Endothelial cell of umbilical vein (primary cell): ENCODE measurements around the gene NR1H4. TPM values are rescaled to one million over a fixed set of nuclear protein-coding genes. Genes with fewer than 3 reads are reported as not detected.

Experiments used
- BruUV-seq: library from RNA; stranded (reverse); fragments of 400-500 nt; replicated peaks from 2 replicates; lab custom pipeline; 2021; lab: Mats Ljungman, UMichigan
- CTCF ChIA-PET: fragments of 300-600, 350-600 bp; sonication (Branson Sonifier 250); formaldehyde crosslinking; loops from one replicate; lab custom pipeline; 2021; ENCODE audit warnings: antibody characterized with exemption, inconsistent platforms; lab: Charles Lee
- POLR2A ChIA-PET: fragments of 300-600, 350-600 bp; sonication (Branson Sonifier 250); formaldehyde crosslinking; loops from one replicate; lab custom pipeline; 2021; ENCODE audit warnings: antibody characterized with exemption, inconsistent platforms; lab: Charles Lee
- DNase-seq: peaks from one replicate; pipeline ENCODE4 v3.0.0-alpha.2; 2011; ENCODE audit warnings: low read depth, low spot score
- FAIRE-seq: peaks from 2 replicates; lab custom pipeline; 2011; peaks lifted over from hg19 to GRCh38; lab: Jason Lieb, UNC
- H2AFZ ChIP-seq: 2 replicates; pipeline ENCODE4 v1.6.0; 2012; ENCODE audit warnings: low read depth, low read length, control low read depth, inconsistent platforms
- H3K27ac ChIP-seq: 2 replicates; pipeline ENCODE4 v1.5.1; 2011; ENCODE audit warnings: low read depth, mild to moderate bottlenecking, control low read depth, low read length, moderate library complexity; ENCODE audit not compliant: insufficient read depth
- H3K27me3 ChIP-seq, 2 experiments: 2 replicates each; pipeline versions ENCODE4 v1.6.0 to v1.6.1; 2011; ENCODE audit warnings: low read length in 2 of 2, mixed read lengths in 1 of 2; ENCODE audit not compliant: control insufficient read depth in 2 of 2, insufficient read depth in 2 of 2
- H3K36me3 ChIP-seq, 2 experiments: 2 replicates in 1 of 2; 3 replicates in 1 of 2; pipeline ENCODE4 v1.5.1; 2011; ENCODE audit warnings: low read length in 2 of 2, mild to moderate bottlenecking in 1 of 2, moderate library complexity in 1 of 2; ENCODE audit not compliant: control insufficient read depth in 2 of 2, insufficient read depth in 2 of 2; ENCODE audit errors: extremely low read depth in 1 of 2
- H3K4me1 ChIP-seq: 3 replicates; pipeline ENCODE4 v1.5.1; 2011; ENCODE audit warnings: mild to moderate bottlenecking, low read length; ENCODE audit not compliant: control insufficient read depth, insufficient read depth; ENCODE audit errors: extremely low read depth
- H3K4me2 ChIP-seq: 2 replicates; pipeline ENCODE4 v1.6.1; 2011; ENCODE audit warnings: low read length, control low read depth, mixed read lengths; ENCODE audit not compliant: insufficient read depth
- H3K4me3 ChIP-seq, 3 experiments: fragments of 200-600 bp in 1 of 3; sonication (generic), shearing (Covaris generic) in 1 of 3; replicated peaks in 1 of 3; 2 replicates each; pipeline ENCODE4 v1.5.1; 2011 to 2016; ENCODE audit warnings: control low read depth in 3 of 3, low read length in 3 of 3, mild to moderate bottlenecking in 2 of 3, inconsistent platforms in 1 of 3, low read depth in 1 of 3, moderate library complexity in 1 of 3; ENCODE audit not compliant: insufficient read depth in 1 of 3
- H3K79me2 ChIP-seq: 2 replicates; pipeline ENCODE4 v1.6.0; 2012; ENCODE audit warnings: low read length, inconsistent platforms; ENCODE audit not compliant: control insufficient read depth, insufficient read depth
- H3K9ac ChIP-seq: replicated peaks from 2 replicates; pipeline ENCODE3; 2011; ENCODE audit warnings: low read length, control low read depth; ENCODE audit not compliant: insufficient read depth; ENCODE audit errors: extremely low read depth
- H3K9me1 ChIP-seq: replicated peaks from 3 replicates; pipeline ENCODE4 v1.6.0; 2011; ENCODE audit warnings: mild to moderate bottlenecking, low read length; ENCODE audit not compliant: control insufficient read depth, insufficient read depth; ENCODE audit errors: extremely low read depth
- H3K9me3 ChIP-seq: replicated peaks from 2 replicates; pipeline ENCODE4 v1.5.1; 2012; ENCODE audit warnings: low read length, inconsistent platforms; ENCODE audit not compliant: control insufficient read depth, insufficient read depth
- H4K20me1 ChIP-seq: replicated peaks from 2 replicates; pipeline ENCODE3; 2011; ENCODE audit warnings: mild to moderate bottlenecking, low read length; ENCODE audit not compliant: control insufficient read depth, insufficient read depth; ENCODE audit errors: extremely low read depth
- CTCF ChIP-seq, 2 donors: IDR thresholded peaks; 1 replicate in 1 of 2; 2 replicates in 1 of 2; pipeline ENCODE4 v1.5.1; 2011; ENCODE audit warnings: low read length in 2 of 2, mild to moderate bottlenecking in 2 of 2, moderate library complexity in 2 of 2, control low read depth in 1 of 2, inconsistent platforms in 1 of 2, low read depth in 1 of 2; ENCODE audit not compliant: insufficient read depth in 1 of 2; ENCODE audit errors: extremely low read depth in 1 of 2
- EZH2 ChIP-seq: IDR thresholded peaks from 2 replicates; pipeline ENCODE4 v1.6.1; 2012; ENCODE audit warnings: borderline replicate concordance, low read depth, mild to moderate bottlenecking, moderate library complexity, low read length, inconsistent platforms; ENCODE audit not compliant: severe bottlenecking
- FOS ChIP-seq: IDR thresholded peaks from 2 replicates; pipeline ENCODE4 v1.6.1; 2011; ENCODE audit warnings: mild to moderate bottlenecking, low read length, moderate library complexity, borderline replicate concordance; ENCODE audit not compliant: insufficient read depth
- GATA2 ChIP-seq: IDR thresholded peaks from 2 replicates; pipeline ENCODE4 v1.7.0; 2011; ENCODE audit warnings: low read depth, mild to moderate bottlenecking, moderate library complexity, mixed read lengths, low read length; ENCODE audit not compliant: insufficient read length, insufficient read depth
- JUN ChIP-seq: IDR thresholded peaks from 2 replicates; pipeline ENCODE4 v1.6.1; 2011; ENCODE audit warnings: borderline replicate concordance, low read depth; ENCODE audit not compliant: insufficient read length, insufficient read depth
- MAX ChIP-seq: IDR thresholded peaks from 2 replicates; pipeline ENCODE4 v1.6.1; 2011; ENCODE audit not compliant: insufficient read depth, insufficient read length
- MYC ChIP-seq: IDR thresholded peaks from one replicate; pipeline ENCODE4 v1.6.1; 2011; ENCODE audit warnings: mild to moderate bottlenecking, low read depth, low read length
- POLR2A ChIP-seq: IDR thresholded peaks from 2 replicates; pipeline ENCODE4 v1.6.1; 2012; ENCODE audit warnings: low read depth, mild to moderate bottlenecking, control low read depth, low read length
- POLR2AphosphoS5 ChIP-seq: IDR thresholded peaks from 2 replicates; pipeline ENCODE4 v1.6.1; 2012; ENCODE audit warnings: low read depth, mild to moderate bottlenecking, control low read depth, low read length, moderate library complexity; ENCODE audit not compliant: insufficient read depth
- dilution Hi-C: fragments of 300-500 bp; cut with MboI; formaldehyde crosslinking; loops from one replicate; pipeline ENCODE4 v1.15.0; 2019; ENCODE audit warnings: low sequenced_read_pairs; ENCODE audit not compliant: extremely low pct_ligation_motif_present
- intact Hi-C: fragments of 100-400 bp; cut with micrococcal nuclease; formaldehyde crosslinking; loops from one replicate; pipeline ENCODE4 v1.10.0; 2022
- polyA plus RNA-seq, 4 experiments: library from polyadenylated mRNA; depleted of rRNA in 3 of 4; stranded (reverse) in 3 of 4; unstranded in 1 of 4; fragments of >200 nt; gene quantifications; 2 replicates each; pipeline versions ENCODE4 v1.2.1 to v1.2.3, GENCODE V29; 2011 to 2012; ENCODE audit warnings: missing spikeins in 1 of 4
- total RNA-seq: library from RNA; stranded (reverse); gene quantifications from 2 replicates; pipeline ENCODE4 v1.2.3, GENCODE V29; 2021

NR1H4 gene
- total and polyA plus RNA-seq, 2 donors (not counting 3 experiments of a cell fraction or from before 2014, with no cell fraction given) = not detected

GRCh38 chr12:100447381-100447780 lies 26.3 kb upstream of the NR1H4 start:
- no peak overlapping the region for H3K4me2 ChIP-seq
- POLR2A ChIA-PET = no interaction called here
- H3K27me3 ChIP-seq = no peaks in the 10 kb centered on the region
- H3K9me1 ChIP-seq = no peaks in the 10 kb centered on the region
- no peak overlapping the region for H2AFZ ChIP-seq
- no peak for FAIRE-seq
- no peak overlapping the region for H3K4me3 ChIP-seq
- no peaks in the 10 kb centered on the region for H4K20me1 ChIP-seq
- BruUV-seq = no TSS peak
- no peak overlapping the region for H3K9ac ChIP-seq
- DNase-seq = no peak
- intact Hi-C loops (no loop called here), dilution Hi-C loops (no loop called here)
- no peaks in the 10 kb centered on the region for H3K79me2 ChIP-seq
- H3K27ac ChIP-seq = no peak overlapping the region
- H3K36me3 ChIP-seq = no peaks in the 10 kb centered on the region
- CTCF ChIA-PET = no interaction called here
- H3K4me1 ChIP-seq = no peaks in the 10 kb centered on the region
- TF ChIP-seq POLR2A = no peak
- TF ChIP-seq MAX = no peak
- no peak for TF ChIP-seq FOS
- TF ChIP-seq POLR2AphosphoS5 = no peak
- TF ChIP-seq JUN = no peak
- no peak for TF ChIP-seq GATA2
- no peak for TF ChIP-seq EZH2
- no peak for TF ChIP-seq CTCF (IDR thresholded peaks at IDR 0.05; ENCODE audit: extremely low read depth in 1 of 2, insufficient read depth in 1 of 2, low read depth in 1 of 2, low read length in 2 of 2)
- TF ChIP-seq MYC = no peak
- no peaks in the 10 kb centered on the region for H3K9me3 ChIP-seq
